ENCODE results near the gene SMARCA2.

The SMARCA2 gene

DNA sequence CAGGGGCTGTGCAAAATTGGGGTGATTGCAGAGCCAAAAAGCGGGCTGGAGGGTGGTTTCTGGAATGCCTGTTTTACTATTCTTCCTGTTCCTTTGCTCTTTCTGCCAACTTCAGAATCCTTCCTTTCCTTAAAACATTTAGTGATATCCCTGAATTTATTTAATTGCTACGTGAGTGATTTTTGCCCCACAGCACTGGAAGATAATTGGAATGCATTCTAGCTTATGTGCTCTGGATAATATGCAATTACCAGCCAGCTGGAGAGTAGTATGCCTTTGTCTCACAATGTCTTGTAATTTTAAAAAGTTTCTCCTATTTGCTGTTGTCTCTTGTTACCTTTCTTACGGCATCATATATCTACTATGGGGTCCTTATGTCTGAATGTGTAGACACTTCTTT lies 115.8 kb downstream of the SMARCA2 start:
- Histone ChIP-seq H3K9me3 (ENCODE audit: insufficient read depth, low read length) (no peaks in the 10 kb centered on the region), H3K79me2 (ENCODE audit: low read length) (peaks cover 90% of the 10 kb centered on the region), H4K20me1 (ENCODE audit: insufficient read depth, low read length) (peaks cover 58% of the 10 kb centered on the region), H3K27ac (ENCODE audit: low read length) (no peak overlapping the region), H2AFZ (ENCODE audit: low read depth, low read length) (no peak overlapping the region), H3K4me3 (ENCODE audit: low read length) (no peak overlapping the region), H3K4me2 (ENCODE audit: low read length) (no peak overlapping the region), H3K4me1 (ENCODE audit: low read length) (peaks cover 2% of the 10 kb centered on the region; the same call in 1 of the 2 replicates), H3K9ac (ENCODE audit: low read length) (no peak overlapping the region), H3K36me3 (replicated peaks; ENCODE audit: low read depth, low read length) (peaks cover 66% of the 10 kb centered on the region), H3K27me3 (ENCODE audit: low read depth, low read length) (no peaks in the 10 kb centered on the region)
- no peak for TF ChIP-seq EZH2phosphoT487 (IDR thresholded peaks at IDR 0.05; ENCODE audit: low read depth)
- TF ChIP-seq, protein P1, sequence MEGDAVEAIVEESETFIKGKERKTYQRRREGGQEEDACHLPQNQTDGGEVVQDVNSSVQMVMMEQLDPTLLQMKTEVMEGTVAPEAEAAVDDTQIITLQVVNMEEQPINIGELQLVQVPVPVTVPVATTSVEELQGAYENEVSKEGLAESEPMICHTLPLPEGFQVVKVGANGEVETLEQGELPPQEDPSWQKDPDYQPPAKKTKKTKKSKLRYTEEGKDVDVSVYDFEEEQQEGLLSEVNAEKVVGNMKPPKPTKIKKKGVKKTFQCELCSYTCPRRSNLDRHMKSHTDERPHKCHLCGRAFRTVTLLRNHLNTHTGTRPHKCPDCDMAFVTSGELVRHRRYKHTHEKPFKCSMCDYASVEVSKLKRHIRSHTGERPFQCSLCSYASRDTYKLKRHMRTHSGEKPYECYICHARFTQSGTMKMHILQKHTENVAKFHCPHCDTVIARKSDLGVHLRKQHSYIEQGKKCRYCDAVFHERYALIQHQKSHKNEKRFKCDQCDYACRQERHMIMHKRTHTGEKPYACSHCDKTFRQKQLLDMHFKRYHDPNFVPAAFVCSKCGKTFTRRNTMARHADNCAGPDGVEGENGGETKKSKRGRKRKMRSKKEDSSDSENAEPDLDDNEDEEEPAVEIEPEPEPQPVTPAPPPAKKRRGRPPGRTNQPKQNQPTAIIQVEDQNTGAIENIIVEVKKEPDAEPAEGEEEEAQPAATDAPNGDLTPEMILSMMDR (IDR thresholded peaks at IDR 0.05; ENCODE audit: low read depth, low read length): no peak

DNA sequence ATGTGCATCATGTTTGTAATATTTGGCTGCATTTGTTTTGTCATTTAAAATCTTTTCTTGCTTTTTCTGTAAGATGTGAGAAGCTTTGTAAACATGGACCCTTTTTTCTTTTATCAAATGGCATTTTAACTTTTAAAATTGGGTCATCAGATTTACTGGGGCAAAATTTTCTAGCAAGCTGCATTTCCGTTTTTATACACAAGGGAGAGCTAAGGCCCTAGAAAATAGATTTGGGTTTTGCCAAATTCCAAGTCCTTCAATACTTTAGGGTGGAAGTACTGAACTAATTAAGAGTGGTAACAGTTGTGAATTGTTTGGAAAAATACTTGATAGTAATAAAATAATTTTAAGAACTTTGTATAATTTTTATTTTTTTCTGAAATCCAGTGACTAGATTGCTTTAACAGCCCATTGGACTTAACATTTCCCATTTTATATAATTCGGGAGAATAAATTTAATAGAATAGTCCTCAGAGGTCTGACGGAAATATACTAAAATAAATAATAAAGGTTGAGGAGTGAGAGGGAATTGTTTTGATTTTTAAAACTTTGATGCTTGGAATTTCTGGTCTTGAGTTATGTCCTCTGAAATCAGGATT lies 117.4 kb downstream of the SMARCA2 start:
- Histone ChIP-seq H3K9me3 (ENCODE audit: insufficient read depth, low read length) (no peaks in the 10 kb centered on the region), H3K27ac (ENCODE audit: low read length) (no peak overlapping the region), H3K4me3 (ENCODE audit: low read length) (no peak overlapping the region), H3K79me2 (ENCODE audit: low read length) (peaks cover 87% of the 10 kb centered on the region), H4K20me1 (ENCODE audit: insufficient read depth, low read length) (peaks cover 52% of the 10 kb centered on the region), H3K36me3 (replicated peaks; ENCODE audit: low read depth, low read length) (peaks cover 62% of the 10 kb centered on the region), H3K27me3 (ENCODE audit: low read depth, low read length) (no peaks in the 10 kb centered on the region), H3K4me1 (ENCODE audit: low read length) (peaks cover 4% of the 10 kb centered on the region; the same call in 1 of the 2 replicates), H2AFZ (ENCODE audit: low read depth, low read length) (no peak overlapping the region), H3K9ac (ENCODE audit: low read length) (no peak overlapping the region), H3K4me2 (ENCODE audit: low read length) (no peak overlapping the region)
- TF ChIP-seq EZH2phosphoT487 (IDR thresholded peaks at IDR 0.05; ENCODE audit: low read depth): no peak
- TF ChIP-seq, protein P1 (IDR thresholded peaks at IDR 0.05; ENCODE audit: low read depth, low read length): peak; percentile 56

DNA sequence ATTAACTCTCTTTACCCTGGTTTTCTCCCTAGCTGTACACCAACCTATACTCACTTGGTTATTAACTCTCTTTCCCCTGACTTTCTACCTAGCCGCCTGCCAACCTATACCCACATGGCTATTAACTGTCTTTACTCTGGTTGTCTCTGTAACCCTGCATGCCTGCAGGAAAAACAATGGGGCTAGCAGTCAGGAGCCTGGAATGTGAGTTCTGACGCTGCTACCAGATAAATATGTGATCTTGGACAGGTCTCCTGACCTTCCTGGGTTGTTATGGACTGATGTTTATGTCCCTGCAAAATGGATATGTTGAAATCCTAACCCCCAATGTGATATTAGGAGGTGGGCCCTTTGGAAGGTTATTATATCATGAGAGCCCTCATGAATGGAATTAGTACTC lies 119.2 kb downstream of the SMARCA2 start:
- H3K9ac ChIP-seq (ENCODE audit: low read length): no peak overlapping the region
- H3K9me3 ChIP-seq (ENCODE audit: insufficient read depth, low read length): no peaks in the 10 kb centered on the region

DNA sequence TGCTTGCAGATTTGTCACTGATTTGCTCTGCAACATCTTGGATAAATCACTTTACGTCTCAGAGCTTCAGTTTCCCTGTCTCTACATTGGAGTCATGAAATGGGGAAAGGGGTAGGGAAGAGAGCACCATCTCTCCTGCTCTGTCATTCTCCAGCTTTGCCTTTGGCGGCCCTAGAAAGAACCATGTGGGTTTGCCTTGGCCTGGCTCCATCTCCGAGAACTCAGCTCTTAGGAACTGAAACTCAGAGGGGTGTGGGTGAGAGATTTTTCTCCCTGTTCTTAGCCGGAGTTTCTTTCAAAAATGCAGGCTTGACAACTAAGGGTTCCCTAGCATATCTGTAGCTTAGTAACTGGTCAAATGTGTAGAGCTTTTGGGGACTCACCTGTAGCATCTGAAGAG lies 123.5 kb downstream of the SMARCA2 start:
- Histone ChIP-seq H3K79me2 (ENCODE audit: low read length) (peaks cover 94% of the 10 kb centered on the region), H3K4me1 (ENCODE audit: low read length) (peaks cover 19% of the 10 kb centered on the region), H2AFZ (ENCODE audit: low read depth, low read length) (no peak overlapping the region), H3K36me3 (replicated peaks; ENCODE audit: low read depth, low read length) (peaks cover 80% of the 10 kb centered on the region), H3K9ac (ENCODE audit: low read length) (no peak overlapping the region), H4K20me1 (ENCODE audit: insufficient read depth, low read length) (peaks cover 69% of the 10 kb centered on the region), H3K4me2 (ENCODE audit: low read length) (no peak overlapping the region), H3K4me3 (ENCODE audit: low read length) (no peak overlapping the region), H3K27ac (ENCODE audit: low read length) (no peak overlapping the region), H3K9me3 (ENCODE audit: insufficient read depth, low read length) (no peaks in the 10 kb centered on the region), H3K27me3 (ENCODE audit: low read depth, low read length) (no peaks in the 10 kb centered on the region)
- TF ChIP-seq, protein P1 (IDR thresholded peaks at IDR 0.05; ENCODE audit: low read depth, low read length): no peak
- no peak for TF ChIP-seq EZH2phosphoT487 (IDR thresholded peaks at IDR 0.05; ENCODE audit: low read depth)

More for the DNA sequence above, 119.2 kb downstream of the SMARCA2 start:
- Histone ChIP-seq H3K36me3 (replicated peaks; ENCODE audit: low read depth, low read length) (peaks cover 65% of the 10 kb centered on the region), H3K4me2 (ENCODE audit: low read length) (no peak overlapping the region), H3K4me1 (ENCODE audit: low read length) (peaks cover 19% of the 10 kb centered on the region), H3K27ac (ENCODE audit: low read length) (no peak overlapping the region), H3K79me2 (ENCODE audit: low read length) (peaks cover 87% of the 10 kb centered on the region), H3K27me3 (ENCODE audit: low read depth, low read length) (no peaks in the 10 kb centered on the region), H3K4me3 (ENCODE audit: low read length) (no peak overlapping the region), H4K20me1 (ENCODE audit: insufficient read depth, low read length) (peaks cover 55% of the 10 kb centered on the region), H2AFZ (ENCODE audit: low read depth, low read length) (no peak overlapping the region)
- TF ChIP-seq, protein P1 (IDR thresholded peaks at IDR 0.05; ENCODE audit: low read depth, low read length): no peak
- TF ChIP-seq EZH2phosphoT487 (IDR thresholded peaks at IDR 0.05; ENCODE audit: low read depth): no peak

All from OCI-LY3 (cell line).